GM21526 (cell line): ENCODE results near the gene ARMC8.
A peak's percentile ranks its signal among the peaks of the same experiment; 100 is the strongest.
"Not testable (repeated sequence)": the region's sequence is repeated elsewhere in the genome, so short reads cannot be mapped to it uniquely, and the experiment has no call there.

Experiments
- ATAC-seq: cut with Tn5 transposase; IDR thresholded peaks from one replicate; pipeline ENCODE4 v1.9.1; 2021; ENCODE audit warnings: moderate library complexity; ENCODE audit not compliant: unreplicated experiment, low FRiP score

ARMC8 gene

GRCh38 chr3:138187296-138188012 is at the start of gene ARMC8:
Gene ARMC8 (plus strand): TSS chr3:138187301. CDS start chr3:138187555, 254 bp downstream.
- peak; percentile 51 for ATAC-seq

- no peak for ATAC-seq
These were observed 49.2 kb upstream of the ARMC8 start for GRCh38 chr3:138137861-138138260.

- ATAC-seq: no peak
These were observed 47.4 kb upstream of the ARMC8 start for GRCh38 chr3:138139691-138140090.

GRCh38 chr3:138140940-138141339 is 46.2 kb upstream of the ARMC8 start:
- ATAC-seq: no peak

- not testable (repeated sequence) for ATAC-seq
These were observed 44.9 kb upstream of the ARMC8 start for GRCh38 chr3:138142181-138142580.

- no peak for ATAC-seq
These were observed 38.6 kb upstream of the ARMC8 start for GRCh38 chr3:138148503-138148902.

- no peak for ATAC-seq
These were observed 32.6 kb upstream of the ARMC8 start for GRCh38 chr3:138154534-138154933.

- no peak for ATAC-seq
These were observed 29.4 kb upstream of the ARMC8 start for GRCh38 chr3:138157743-138158142.

GRCh38 chr3:138165061-138165460 is 22.0 kb upstream of the ARMC8 start:
- no peak for ATAC-seq

- ATAC-seq: no peak
These were observed 14.5 kb upstream of the ARMC8 start for GRCh38 chr3:138172625-138173024.

GRCh38 chr3:138173769-138174420 is 13.2 kb upstream of the ARMC8 start:
- peak; percentile 9 for ATAC-seq

- peak; percentile 93 for ATAC-seq
These were observed 12.5 kb upstream of the ARMC8 start, which contains the start of gene DBR1 for GRCh38 chr3:138174421-138175131. Gene DBR1 (minus strand): TSS chr3:138174921. CDS start chr3:138174795, 126 bp downstream.

GRCh38 chr3:138180375-138181029 is 6.6 kb upstream of the ARMC8 start:
- peak; percentile 71 for ATAC-seq

- ATAC-seq: no peak
These were observed 2.1 kb upstream of the ARMC8 start for GRCh38 chr3:138184994-138185393.

- no peak for ATAC-seq
These were observed 880 bp upstream of the ARMC8 start for GRCh38 chr3:138186221-138186620.

GRCh38 chr3:138186803-138187295 is 252 bp upstream of the ARMC8 start:
- peak; percentile 91 for ATAC-seq

- ATAC-seq: no peak
These were observed 1.1 kb downstream of the ARMC8 start for GRCh38 chr3:138188013-138188730.

- no peak for ATAC-seq
These were observed 8.4 kb downstream of the ARMC8 start for GRCh38 chr3:138195481-138195880.

- ATAC-seq: no peak
These were observed 8.9 kb downstream of the ARMC8 start for GRCh38 chr3:138196023-138196422.

GRCh38 chr3:138197058-138197457 is 10.0 kb downstream of the ARMC8 start:
- ATAC-seq: no peak
